Right forelimb (tissue), 1 donor: ENCODE measurements around the gene MGAT1.
"Not testable (repeated sequence)": the region's sequence is repeated elsewhere in the genome, so short reads cannot be mapped to it uniquely, and the experiment has no call there.

ENCODE experiments used
- DNase-seq: peaks from one replicate; pipeline ENCODE4 v3.0.0-alpha.2; 2018

The MGAT1 gene

GRCh38 chr5:180803181-180804128 lies 849 bp upstream of the MGAT1 start:
- DNase-seq: peak; percentile 62

GRCh38 chr5:180801596-180802324 lies 846 bp downstream of the MGAT1 start:
- DNase-seq: no peak

- DNase-seq: no peak
Observed at GRCh38 chr5:180799902-180800801, 2.5 kb downstream of the MGAT1 start.

- no peak for DNase-seq
Observed at GRCh38 chr5:180799194-180799593, 3.4 kb downstream of the MGAT1 start.

- DNase-seq: no peak
Observed at GRCh38 chr5:180798193-180798592, 4.4 kb downstream of the MGAT1 start.

- DNase-seq: no peak
Observed at GRCh38 chr5:180797256-180798192, 5.1 kb downstream of the MGAT1 start.

- no peak for DNase-seq
Observed at GRCh38 chr5:180795771-180796313, 6.8 kb downstream of the MGAT1 start.

- DNase-seq: no peak
Observed at GRCh38 chr5:180792965-180793287, 9.7 kb downstream of the MGAT1 start.

- DNase-seq: no peak
Observed at GRCh38 chr5:180792287-180792964, 10.2 kb downstream of the MGAT1 start.

GRCh38 chr5:180791611-180792213 lies 10.9 kb downstream of the MGAT1 start:
- DNase-seq: no peak

- no peak for DNase-seq
Observed at GRCh38 chr5:180790524-180790923, 12.1 kb downstream of the MGAT1 start.

- no peak for DNase-seq
Observed at GRCh38 chr5:180790020-180790419, 12.6 kb downstream of the MGAT1 start.

- DNase-seq: not testable (repeated sequence)
Observed at GRCh38 chr5:180788651-180789410, 13.8 kb downstream of the MGAT1 start.

- no peak for DNase-seq
Observed at GRCh38 chr5:180787711-180788431, 14.7 kb downstream of the MGAT1 start.

GRCh38 chr5:180786531-180787398 lies 15.8 kb downstream of the MGAT1 start:
- peak; percentile 69 for DNase-seq

- DNase-seq: peak; percentile 80
Observed at GRCh38 chr5:180785794-180786221, 16.8 kb downstream of the MGAT1 start.

- DNase-seq: no peak
Observed at GRCh38 chr5:180785121-180785781, 17.4 kb downstream of the MGAT1 start.
